Measurements from ENCODE around the gene ADGRL2.

The ADGRL2 gene

DNA sequence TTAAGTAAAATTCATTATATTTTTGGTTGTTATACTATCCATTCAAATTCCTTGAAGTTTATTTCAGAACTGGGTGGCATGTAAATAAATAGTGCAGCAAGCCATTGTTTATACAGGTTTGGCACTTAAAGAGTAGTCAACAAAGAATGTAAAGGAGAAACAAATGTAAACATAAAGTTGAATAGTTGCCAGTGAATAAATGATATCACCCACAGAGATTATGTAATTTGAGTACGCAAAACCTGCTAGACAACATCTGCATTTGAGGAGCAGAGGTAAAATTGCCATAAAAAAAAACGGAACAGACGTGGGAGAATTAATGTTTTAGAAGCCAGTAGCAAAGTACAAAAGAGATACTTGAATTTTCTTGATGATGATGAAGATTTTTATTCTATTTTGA is 111.6 kb downstream of the ADGRL2 start:
- TF ChIP-seq, protein P1, sequence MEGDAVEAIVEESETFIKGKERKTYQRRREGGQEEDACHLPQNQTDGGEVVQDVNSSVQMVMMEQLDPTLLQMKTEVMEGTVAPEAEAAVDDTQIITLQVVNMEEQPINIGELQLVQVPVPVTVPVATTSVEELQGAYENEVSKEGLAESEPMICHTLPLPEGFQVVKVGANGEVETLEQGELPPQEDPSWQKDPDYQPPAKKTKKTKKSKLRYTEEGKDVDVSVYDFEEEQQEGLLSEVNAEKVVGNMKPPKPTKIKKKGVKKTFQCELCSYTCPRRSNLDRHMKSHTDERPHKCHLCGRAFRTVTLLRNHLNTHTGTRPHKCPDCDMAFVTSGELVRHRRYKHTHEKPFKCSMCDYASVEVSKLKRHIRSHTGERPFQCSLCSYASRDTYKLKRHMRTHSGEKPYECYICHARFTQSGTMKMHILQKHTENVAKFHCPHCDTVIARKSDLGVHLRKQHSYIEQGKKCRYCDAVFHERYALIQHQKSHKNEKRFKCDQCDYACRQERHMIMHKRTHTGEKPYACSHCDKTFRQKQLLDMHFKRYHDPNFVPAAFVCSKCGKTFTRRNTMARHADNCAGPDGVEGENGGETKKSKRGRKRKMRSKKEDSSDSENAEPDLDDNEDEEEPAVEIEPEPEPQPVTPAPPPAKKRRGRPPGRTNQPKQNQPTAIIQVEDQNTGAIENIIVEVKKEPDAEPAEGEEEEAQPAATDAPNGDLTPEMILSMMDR (IDR thresholded peaks at IDR 0.05; ENCODE audit: extremely low read depth, missing control alignments) = no peak
- no peak for DNase-seq (ENCODE audit: low spot score)

DNA sequence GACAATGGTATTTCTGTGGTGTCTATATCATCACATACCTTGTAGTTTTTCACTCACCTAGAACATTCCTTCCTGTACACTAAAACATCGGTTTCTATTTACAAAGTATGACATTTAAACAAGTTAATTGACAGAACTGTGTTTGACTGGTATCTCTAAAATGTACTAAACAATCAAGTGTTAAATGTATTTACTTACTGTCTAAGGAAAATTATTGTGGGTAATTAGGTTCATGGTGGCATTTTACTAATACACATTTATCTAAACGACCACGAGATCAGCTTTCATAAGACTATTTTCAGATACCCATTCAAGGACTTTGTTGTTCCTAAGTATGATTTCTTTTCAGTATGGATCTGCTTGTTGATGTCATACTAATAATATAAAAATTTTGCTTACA is 115.2 kb downstream of the ADGRL2 start:
- DNase-seq (ENCODE audit: low spot score) = no peak
- TF ChIP-seq, protein P1 (IDR thresholded peaks at IDR 0.05; ENCODE audit: extremely low read depth, missing control alignments) = no peak

DNA sequence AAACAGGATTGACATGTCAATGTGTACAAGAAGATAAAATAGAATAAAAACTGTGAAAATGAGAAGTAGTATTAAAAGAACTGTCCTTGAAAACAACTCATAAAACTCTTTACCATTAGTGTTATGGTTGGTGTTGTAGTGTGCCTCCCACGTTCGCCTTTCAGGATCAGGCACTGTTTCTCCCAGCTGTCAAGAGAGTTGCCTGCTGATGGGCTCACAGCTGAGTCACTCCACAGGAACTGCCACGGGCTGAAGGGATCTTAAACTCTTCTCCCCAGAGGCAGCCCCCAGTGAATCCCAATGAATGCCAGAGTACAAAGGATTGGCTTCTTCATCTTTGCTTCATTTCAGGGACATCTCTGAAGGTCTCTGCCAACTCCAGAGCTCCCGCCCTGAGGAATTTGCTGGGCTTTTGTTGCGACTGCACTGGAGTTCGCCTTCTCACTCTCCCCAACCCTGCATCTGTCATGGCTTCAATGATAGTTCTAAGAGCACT is 119.6 kb downstream of the ADGRL2 start:
- DNase-seq (ENCODE audit: low spot score) = no peak
- TF ChIP-seq, protein P1 (IDR thresholded peaks at IDR 0.05; ENCODE audit: extremely low read depth, missing control alignments) = no peak

DNA sequence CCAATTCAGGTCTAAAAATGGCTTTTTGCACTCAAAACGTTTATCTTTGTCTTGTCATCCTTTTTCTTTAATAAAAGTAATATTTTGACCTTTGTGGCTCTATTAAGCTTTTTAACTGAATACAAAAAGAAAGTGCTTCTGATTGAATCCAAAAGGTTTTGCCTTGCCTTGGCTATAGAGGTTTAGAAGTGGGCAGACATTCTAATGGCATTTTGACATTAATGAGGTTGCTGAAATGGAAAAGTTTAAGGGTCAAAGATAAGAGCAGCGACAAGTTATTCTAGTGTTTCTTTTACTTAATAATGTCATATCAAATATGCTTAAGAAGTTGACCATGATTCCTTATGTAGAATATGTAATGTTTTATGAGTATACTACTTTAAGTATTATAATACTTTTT is 120.2 kb downstream of the ADGRL2 start:
- TF ChIP-seq, protein P1 (IDR thresholded peaks at IDR 0.05; ENCODE audit: extremely low read depth, missing control alignments) = no peak
- DNase-seq (ENCODE audit: low spot score) = no peak

GRCh38 chr1:81921344-81921743 is 120.6 kb downstream of the ADGRL2 start:
- DNase-seq (ENCODE audit: low spot score) = no peak

GRCh38 chr1:81921851-81922462 is 121.2 kb downstream of the ADGRL2 start:
- TF ChIP-seq, protein P1 (IDR thresholded peaks at IDR 0.05; ENCODE audit: extremely low read depth, missing control alignments) = no peak
- DNase-seq (ENCODE audit: low spot score) = no peak

More at GRCh38 chr1:81921344-81921743, 120.6 kb downstream of the ADGRL2 start:
- TF ChIP-seq, protein P1 (IDR thresholded peaks at IDR 0.05; ENCODE audit: extremely low read depth, missing control alignments) = no peak

GRCh38 chr1:81922955-81923354 is 122.2 kb downstream of the ADGRL2 start:
- no peak for DNase-seq (ENCODE audit: low spot score)
- TF ChIP-seq, protein P1 (IDR thresholded peaks at IDR 0.05; ENCODE audit: extremely low read depth, missing control alignments) = no peak

Measured in GM20000 (cell line).